ENCODE measurements around the gene NELFB. TPM values are rescaled to one million over a fixed set of nuclear protein-coding genes. Genes with fewer than 3 reads are reported as not detected.

Gene NELFB
- total RNA-seq, 3 donors from 2014 or later (not counting 1 experiment from before 2014, with no cell fraction given), result 42.9 to 53.8 (median 52.6) TPM

DNA sequence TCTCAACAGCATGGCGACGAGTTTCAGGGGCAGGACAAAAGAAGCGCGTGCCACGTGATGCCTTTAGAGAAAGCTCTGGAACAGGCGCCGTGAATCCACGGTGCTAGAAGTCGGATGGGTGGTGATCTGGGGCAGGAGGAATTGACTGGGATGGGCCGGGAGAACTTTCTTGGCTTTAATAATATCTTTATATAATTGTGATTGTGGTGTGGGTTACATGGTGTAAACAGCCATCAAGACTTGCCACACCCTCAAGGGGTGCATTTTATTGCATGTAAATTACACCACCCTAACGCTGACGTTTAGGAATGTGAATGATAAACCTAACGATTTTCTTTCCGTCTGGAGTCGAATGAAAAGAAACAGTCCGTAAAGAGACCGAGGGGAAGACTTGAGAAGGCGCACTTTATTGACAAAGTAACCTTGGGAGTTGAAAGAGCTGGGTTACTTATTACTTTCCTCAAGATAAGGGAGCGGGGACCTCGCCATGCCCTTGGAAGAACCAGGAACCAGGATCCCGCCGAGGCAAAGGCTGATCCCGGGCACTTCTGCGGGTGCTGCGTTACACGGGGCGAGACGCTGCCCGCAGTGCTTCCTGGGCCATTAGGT is 38.5 kb downstream of the NELFB start:
- Mint-ChIP-seq H3K4me1 (peaks cover 0 to 16% of the 10 kb centered on the region in 2 donors), H3K36me3 (no peaks in the 10 kb centered on the region), H3K9me3 (no peaks in the 10 kb centered on the region), H3K27ac (no peak overlapping the region), H3K27me3 (ENCODE audit: low read depth in 2 of 2) (peaks cover 9 to 17% of the 10 kb centered on the region in 2 donors), H3K4me3 (peak overlapping the region; percentile 45)
- H3K4me1 ChIP-seq (ENCODE audit: control insufficient read depth, insufficient read depth, low read length), result peaks cover 15% of the 10 kb centered on the region
- ATAC-seq (no peak), DNase-seq (no peak)
- no peak overlapping the region for H3K27ac ChIP-seq (ENCODE audit: low read length)
- H3K36me3 ChIP-seq (ENCODE audit: control insufficient read depth, insufficient read depth, low read length), result no peaks in the 10 kb centered on the region
- H3K4me3 ChIP-seq (ENCODE audit: low read length), result no peak overlapping the region
- no peaks in the 10 kb centered on the region for H3K9me3 ChIP-seq (ENCODE audit: control insufficient read depth, insufficient read depth, low read length)
- WGBS (ENCODE audit: insufficient coverage), result 93% methylated on average over 29 of the region's 29 CpGs
- TF ChIP-seq, protein P1, sequence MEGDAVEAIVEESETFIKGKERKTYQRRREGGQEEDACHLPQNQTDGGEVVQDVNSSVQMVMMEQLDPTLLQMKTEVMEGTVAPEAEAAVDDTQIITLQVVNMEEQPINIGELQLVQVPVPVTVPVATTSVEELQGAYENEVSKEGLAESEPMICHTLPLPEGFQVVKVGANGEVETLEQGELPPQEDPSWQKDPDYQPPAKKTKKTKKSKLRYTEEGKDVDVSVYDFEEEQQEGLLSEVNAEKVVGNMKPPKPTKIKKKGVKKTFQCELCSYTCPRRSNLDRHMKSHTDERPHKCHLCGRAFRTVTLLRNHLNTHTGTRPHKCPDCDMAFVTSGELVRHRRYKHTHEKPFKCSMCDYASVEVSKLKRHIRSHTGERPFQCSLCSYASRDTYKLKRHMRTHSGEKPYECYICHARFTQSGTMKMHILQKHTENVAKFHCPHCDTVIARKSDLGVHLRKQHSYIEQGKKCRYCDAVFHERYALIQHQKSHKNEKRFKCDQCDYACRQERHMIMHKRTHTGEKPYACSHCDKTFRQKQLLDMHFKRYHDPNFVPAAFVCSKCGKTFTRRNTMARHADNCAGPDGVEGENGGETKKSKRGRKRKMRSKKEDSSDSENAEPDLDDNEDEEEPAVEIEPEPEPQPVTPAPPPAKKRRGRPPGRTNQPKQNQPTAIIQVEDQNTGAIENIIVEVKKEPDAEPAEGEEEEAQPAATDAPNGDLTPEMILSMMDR (IDR thresholded peaks at IDR 0.05), result no peak
- peaks cover 23% of the 10 kb centered on the region for H3K27me3 ChIP-seq (ENCODE audit: control insufficient read depth, insufficient read depth, low read length)
- intact Hi-C loops (cut with micrococcal nuclease), result loop anchor here (2.0 to 10.0 kb wide), 2 partner anchors 113 to 231 kb away; no protein-coding TSS in a partner anchor

DNA sequence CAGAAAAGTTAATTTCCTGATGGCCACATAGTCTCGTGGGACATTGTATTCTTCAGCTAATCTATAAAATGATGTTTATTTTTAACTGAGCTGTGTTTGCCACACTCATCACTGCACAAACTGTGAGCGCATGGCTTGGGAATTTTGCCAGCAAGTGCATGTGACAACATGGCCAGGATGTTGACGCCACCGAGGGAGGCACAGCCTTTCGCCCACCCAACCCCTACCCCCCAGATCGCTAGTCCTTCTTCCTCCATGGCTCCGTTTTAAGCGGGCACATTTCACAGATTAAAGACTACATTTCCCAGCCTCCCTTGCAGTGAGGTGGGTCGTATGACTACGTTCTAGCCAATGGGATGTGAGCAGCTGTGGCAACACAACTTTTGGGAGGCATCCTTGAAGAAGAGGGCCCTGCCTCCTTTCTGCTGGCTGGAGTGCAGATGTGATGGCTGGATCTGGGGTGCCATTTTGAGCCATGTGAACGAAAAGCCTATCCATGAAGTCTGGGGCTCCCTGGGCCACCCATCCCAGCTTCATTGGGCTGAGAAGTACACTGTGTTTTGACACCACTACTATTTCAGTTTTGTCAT is 39.1 kb downstream of the NELFB start:
- H3K4me3 Mint-ChIP-seq, result peak overlapping the region; percentile 80
- no peaks in the 10 kb centered on the region for H3K36me3 Mint-ChIP-seq
- Histone ChIP-seq H3K9me3 (ENCODE audit: control insufficient read depth, insufficient read depth, low read length) (no peaks in the 10 kb centered on the region), H3K4me1 (ENCODE audit: control insufficient read depth, insufficient read depth, low read length) (peaks cover 15% of the 10 kb centered on the region), H3K36me3 (ENCODE audit: control insufficient read depth, insufficient read depth, low read length) (no peaks in the 10 kb centered on the region), H3K27me3 (ENCODE audit: control insufficient read depth, insufficient read depth, low read length) (peaks cover 26% of the 10 kb centered on the region), H3K4me3 (ENCODE audit: low read length) (no peak overlapping the region), H3K27ac (ENCODE audit: low read length) (no peak overlapping the region)
- WGBS (ENCODE audit: insufficient coverage), result 34% methylated on average over 11 of the region's 11 CpGs
- peaks cover 0 to 16% of the 10 kb centered on the region in 2 donors for H3K4me1 Mint-ChIP-seq
- DNase-seq, result peak in 1 of 2 donors; percentile 45
- H3K9me3 Mint-ChIP-seq, result no peaks in the 10 kb centered on the region
- peak in 2 of 3 donors; percentile 23 to 48 for ATAC-seq
- TF ChIP-seq, protein P1 (IDR thresholded peaks at IDR 0.05), result no peak
- peaks cover 9 to 17% of the 10 kb centered on the region in 2 donors for H3K27me3 Mint-ChIP-seq (ENCODE audit: low read depth in 2 of 2)
- intact Hi-C loops (cut with micrococcal nuclease), result loop anchor here (2.0 to 10.0 kb wide), 2 partner anchors 113 to 231 kb away; no protein-coding TSS in a partner anchor
- no peak overlapping the region for H3K27ac Mint-ChIP-seq

DNA sequence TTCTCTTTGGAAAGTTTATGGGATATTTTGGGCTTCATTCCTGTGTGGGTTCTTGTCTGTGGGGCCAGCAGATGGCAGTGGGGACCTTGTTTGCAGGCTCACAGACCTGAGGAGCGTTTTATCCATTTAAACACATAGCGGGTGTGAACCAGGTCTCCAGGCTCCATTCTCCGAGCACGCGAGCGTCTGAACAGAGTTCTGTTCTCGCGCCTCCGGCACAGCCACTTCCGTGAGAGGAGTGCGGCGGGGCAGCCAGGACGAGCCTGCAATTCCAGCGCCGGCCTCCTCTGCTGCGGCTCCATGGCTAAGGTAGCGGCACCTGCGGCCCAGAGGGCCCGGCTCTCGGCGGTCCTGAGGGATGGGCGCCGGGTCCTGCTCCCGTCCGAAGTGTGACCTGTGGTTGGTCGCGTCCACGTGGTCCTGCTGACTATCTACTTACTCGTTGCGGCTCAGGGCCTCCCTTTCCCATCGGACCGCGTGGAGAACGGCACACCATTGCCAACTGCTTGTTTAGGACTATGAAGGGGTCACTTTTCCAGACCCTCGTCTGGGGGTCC is 39.6 kb downstream of the NELFB start:
- Mint-ChIP-seq H3K36me3 (no peaks in the 10 kb centered on the region), H3K27ac (no peak overlapping the region), H3K4me1 (peaks cover 0 to 16% of the 10 kb centered on the region in 2 donors), H3K27me3 (ENCODE audit: low read depth in 2 of 2) (peaks cover 9 to 17% of the 10 kb centered on the region in 2 donors), H3K9me3 (no peaks in the 10 kb centered on the region), H3K4me3 (peak overlapping the region; percentile 80)
- H3K9me3 ChIP-seq (ENCODE audit: control insufficient read depth, insufficient read depth, low read length), result no peaks in the 10 kb centered on the region
- ATAC-seq, result peak in 2 of 3 donors; percentile 23 to 24
- no peak overlapping the region for H3K27ac ChIP-seq (ENCODE audit: low read length)
- H3K4me3 ChIP-seq (ENCODE audit: low read length), result no peak overlapping the region
- TF ChIP-seq, protein P1 (IDR thresholded peaks at IDR 0.05), result no peak
- no peaks in the 10 kb centered on the region for H3K36me3 ChIP-seq (ENCODE audit: control insufficient read depth, insufficient read depth, low read length)
- 20% methylated on average over 35 of the region's 35 CpGs for WGBS (ENCODE audit: insufficient coverage)
- H3K4me1 ChIP-seq (ENCODE audit: control insufficient read depth, insufficient read depth, low read length), result peaks cover 15% of the 10 kb centered on the region
- H3K27me3 ChIP-seq (ENCODE audit: control insufficient read depth, insufficient read depth, low read length), result peaks cover 32% of the 10 kb centered on the region
- intact Hi-C loops (cut with micrococcal nuclease), result loop anchor here (2.0 to 10.0 kb wide), 2 partner anchors 112 to 230 kb away; no protein-coding TSS in a partner anchor
- DNase-seq, result peak in 1 of 2 donors; percentile 42

Measured in natural killer cell (primary cell).